OCI-LY3 (cell line): ENCODE measurements around the gene DRD1.

Experiments
- CTCF ChIP-seq: fragments of 200-600, 300-600 bp; sonication (generic); IDR thresholded peaks from 2 replicates; pipeline ENCODE4 v1.5.1; 2014; ENCODE audit warnings: antibody characterized with exemption, low read length, low read depth
- EZH2phosphoT487 ChIP-seq: fragments of 200-600 bp; shearing (Covaris generic); IDR thresholded peaks from 2 replicates; pipeline ENCODE4 v1.6.1; 2018; ENCODE audit warnings: antibody characterized with exemption, mixed run types, low read depth

GRCh38 chr5:175457466-175457865 lies 13.5 kb upstream of the DRD1 start:
- TF ChIP-seq EZH2phosphoT487 (no peak), CTCF (no peak)
